ENCODE data around the gene DOCK10.

The DOCK10 gene

DNA sequence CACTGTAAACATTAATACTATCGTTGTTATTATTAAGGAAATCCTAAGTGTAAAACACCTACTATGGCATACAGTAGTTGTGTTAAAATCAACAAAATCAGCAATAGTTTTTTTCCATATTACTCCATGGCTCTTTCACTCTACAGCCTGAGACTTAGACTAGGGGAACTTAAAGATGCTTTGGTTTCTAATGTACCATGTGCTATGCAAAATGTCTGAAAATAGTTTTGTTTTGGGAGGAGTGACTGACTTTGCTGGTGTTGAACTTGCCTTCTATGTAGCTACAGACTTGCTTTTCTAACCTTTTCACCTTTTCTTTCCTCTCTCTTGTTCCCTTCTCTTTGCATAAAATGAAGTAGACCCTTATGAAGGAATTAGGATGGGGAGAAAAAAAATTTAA lies 167.1 kb downstream of the DOCK10 start:
- Histone ChIP-seq H3K9me3 (ENCODE audit: control insufficient read depth, low read length) (no peaks in the 10 kb centered on the region), H3K4me3 (ENCODE audit: insufficient read depth, low read depth, low read length, poor library complexity, severe bottlenecking) (no peak overlapping the region)

DNA sequence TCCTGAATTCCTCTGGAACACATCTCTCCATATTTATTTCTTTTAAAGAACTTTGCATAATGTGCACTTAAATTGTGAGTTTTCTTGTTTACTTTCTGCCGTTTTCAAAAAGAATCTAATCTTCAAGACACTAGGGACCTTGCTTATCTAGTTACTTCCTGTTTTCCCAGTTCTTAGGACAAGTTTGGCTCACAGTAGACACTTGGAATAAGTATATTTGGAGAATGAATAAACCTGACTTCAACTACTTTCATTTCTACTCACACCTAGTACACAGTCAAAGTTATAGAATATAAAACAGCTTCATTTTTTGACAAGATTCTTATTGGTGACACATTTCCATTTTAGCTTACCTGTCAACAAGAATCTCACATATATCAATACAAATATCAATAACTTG lies 170.5 kb downstream of the DOCK10 start:
- H3K36me3 ChIP-seq (ENCODE audit: control insufficient read depth, insufficient read depth, low read length) = peaks cover 81% of the 10 kb centered on the region
- H3K4me1 ChIP-seq (ENCODE audit: control insufficient read depth, insufficient read depth, low read length, poor library complexity, severe bottlenecking) = no peaks in the 10 kb centered on the region
- no peaks in the 10 kb centered on the region for H3K27me3 ChIP-seq (replicated peaks; ENCODE audit: control insufficient read depth, insufficient read depth, low read length, poor library complexity, severe bottlenecking)
- DNase-seq = no peak
- no peak overlapping the region for H3K27ac ChIP-seq (ENCODE audit: insufficient read depth, low read length, poor library complexity, severe bottlenecking)
- H3K4me3 ChIP-seq (ENCODE audit: insufficient read depth, low read depth, low read length, poor library complexity, severe bottlenecking) = no peak overlapping the region
- no peaks in the 10 kb centered on the region for H3K9me3 ChIP-seq (ENCODE audit: control insufficient read depth, low read length)

More for the DNA sequence above, 167.1 kb downstream of the DOCK10 start:
- no peak overlapping the region for H3K27ac ChIP-seq (ENCODE audit: insufficient read depth, low read length, poor library complexity, severe bottlenecking)
- peaks cover 88% of the 10 kb centered on the region for H3K36me3 ChIP-seq (ENCODE audit: control insufficient read depth, insufficient read depth, low read length)
- H3K27me3 ChIP-seq (replicated peaks; ENCODE audit: control insufficient read depth, insufficient read depth, low read length, poor library complexity, severe bottlenecking) = no peaks in the 10 kb centered on the region
- no peak for DNase-seq
- H3K4me1 ChIP-seq (ENCODE audit: control insufficient read depth, insufficient read depth, low read length, poor library complexity, severe bottlenecking) = no peaks in the 10 kb centered on the region

DNA sequence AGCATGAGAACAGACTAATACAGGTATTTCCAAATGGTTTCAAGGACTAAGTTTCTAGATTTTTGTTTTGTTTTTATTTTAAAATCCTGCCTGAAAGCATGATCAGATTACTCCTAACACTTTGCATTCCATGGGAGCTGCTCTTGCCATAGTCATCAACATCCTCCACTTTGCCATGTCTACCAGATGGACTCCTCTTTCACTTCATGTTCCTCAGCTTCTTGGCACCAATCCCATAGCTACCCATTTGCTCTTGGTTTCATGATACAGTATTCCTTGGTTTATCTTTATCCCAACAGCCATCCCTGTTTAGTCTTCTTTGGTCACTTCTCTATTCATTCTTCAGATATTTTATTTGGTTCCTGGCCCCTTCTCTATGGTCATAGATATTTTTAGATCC lies 171.9 kb downstream of the DOCK10 start:
- Histone ChIP-seq H3K27ac (ENCODE audit: insufficient read depth, low read length, poor library complexity, severe bottlenecking) (no peak overlapping the region), H3K9me3 (ENCODE audit: control insufficient read depth, low read length) (no peaks in the 10 kb centered on the region), H3K4me1 (ENCODE audit: control insufficient read depth, insufficient read depth, low read length, poor library complexity, severe bottlenecking) (no peaks in the 10 kb centered on the region), H3K27me3 (replicated peaks; ENCODE audit: control insufficient read depth, insufficient read depth, low read length, poor library complexity, severe bottlenecking) (no peaks in the 10 kb centered on the region), H3K36me3 (ENCODE audit: control insufficient read depth, insufficient read depth, low read length) (peaks cover 82% of the 10 kb centered on the region), H3K4me3 (ENCODE audit: insufficient read depth, low read depth, low read length, poor library complexity, severe bottlenecking) (no peak overlapping the region)
- DNase-seq = no peak

DNA sequence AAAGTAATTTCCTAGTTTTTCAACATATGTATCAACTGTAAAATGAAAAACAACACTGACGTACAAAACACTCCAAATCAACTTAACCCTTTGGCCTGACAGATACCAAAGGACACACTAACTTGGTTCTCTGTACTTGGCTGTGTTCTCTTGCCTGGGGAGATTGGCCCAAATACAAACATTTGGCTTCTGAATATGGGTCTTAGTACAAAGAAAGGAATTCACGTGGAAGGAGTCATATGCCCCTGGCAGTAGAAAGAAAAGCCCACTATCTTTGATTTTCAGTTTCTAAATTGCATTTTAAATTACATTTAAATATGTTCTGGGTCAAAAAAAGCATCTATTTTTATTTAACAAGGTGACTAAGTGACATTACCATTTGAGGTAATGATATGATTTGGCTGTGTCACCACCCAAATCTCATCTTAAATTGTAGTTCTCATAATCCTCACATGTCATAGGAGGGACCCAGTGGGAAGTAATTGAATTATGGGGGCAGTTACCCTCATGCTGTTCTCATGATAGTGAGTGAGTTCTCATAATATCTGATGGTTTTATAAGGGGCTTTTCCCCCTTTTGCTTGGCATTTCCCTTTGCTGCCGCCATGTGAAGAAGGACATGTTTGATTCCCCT lies 172.6 kb downstream of the DOCK10 start:
- Histone ChIP-seq H3K9me3 (ENCODE audit: control insufficient read depth, low read length) (no peaks in the 10 kb centered on the region), H3K4me1 (ENCODE audit: control insufficient read depth, insufficient read depth, low read length, poor library complexity, severe bottlenecking) (no peaks in the 10 kb centered on the region), H3K27ac (ENCODE audit: insufficient read depth, low read length, poor library complexity, severe bottlenecking) (no peak overlapping the region), H3K36me3 (ENCODE audit: control insufficient read depth, insufficient read depth, low read length) (peaks cover 83% of the 10 kb centered on the region), H3K4me3 (ENCODE audit: insufficient read depth, low read depth, low read length, poor library complexity, severe bottlenecking) (no peak overlapping the region), H3K27me3 (replicated peaks; ENCODE audit: control insufficient read depth, insufficient read depth, low read length, poor library complexity, severe bottlenecking) (no peaks in the 10 kb centered on the region)
- DNase-seq = no peak

DNA sequence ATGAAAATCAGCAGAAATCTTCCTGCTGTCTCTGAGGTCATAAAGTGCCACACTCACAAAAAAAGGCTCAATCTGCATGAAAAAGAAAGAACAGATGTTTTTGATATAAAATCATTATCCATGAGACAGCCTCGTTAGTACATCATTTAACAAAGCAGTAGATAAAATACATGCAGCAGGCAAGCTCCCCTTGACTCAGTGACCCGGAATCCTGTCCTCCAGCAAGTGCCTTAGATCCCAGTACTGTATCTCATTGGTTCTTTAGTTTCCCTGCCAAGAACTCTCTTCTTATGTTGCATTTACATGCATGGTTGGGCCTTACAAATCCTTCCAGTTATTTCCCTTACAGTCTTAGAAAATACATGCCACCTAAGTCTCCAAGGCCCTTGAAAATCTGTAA lies 177.3 kb downstream of the DOCK10 start:
- Histone ChIP-seq H3K4me1 (ENCODE audit: control insufficient read depth, insufficient read depth, low read length, poor library complexity, severe bottlenecking) (no peaks in the 10 kb centered on the region), H3K4me3 (ENCODE audit: insufficient read depth, low read depth, low read length, poor library complexity, severe bottlenecking) (no peak overlapping the region), H3K27ac (ENCODE audit: insufficient read depth, low read length, poor library complexity, severe bottlenecking) (no peak overlapping the region), H3K9me3 (ENCODE audit: control insufficient read depth, low read length) (no peaks in the 10 kb centered on the region), H3K36me3 (ENCODE audit: control insufficient read depth, insufficient read depth, low read length) (peaks cover 69% of the 10 kb centered on the region), H3K27me3 (replicated peaks; ENCODE audit: control insufficient read depth, insufficient read depth, low read length, poor library complexity, severe bottlenecking) (no peaks in the 10 kb centered on the region)
- DNase-seq = no peak

DNA sequence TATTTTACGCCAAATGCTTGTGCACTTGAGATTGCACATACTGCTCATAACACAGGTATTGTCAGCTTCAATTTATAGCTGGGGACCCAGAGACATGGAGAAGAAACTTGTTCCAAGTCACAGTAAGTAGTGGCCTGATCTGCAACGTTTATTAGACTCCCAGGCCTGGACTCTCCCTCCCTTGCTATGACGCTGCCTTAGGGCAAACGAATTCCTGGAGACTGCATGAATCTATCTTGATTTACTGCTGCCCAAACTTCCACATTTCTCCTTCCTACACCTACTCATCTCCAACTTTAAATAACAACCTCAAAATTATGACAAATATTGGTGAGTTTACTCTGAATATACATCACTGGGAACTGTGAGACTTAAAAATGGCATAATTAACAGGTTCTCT lies 181.0 kb downstream of the DOCK10 start:
- H3K9me3 ChIP-seq (ENCODE audit: control insufficient read depth, low read length) = no peaks in the 10 kb centered on the region
- no peaks in the 10 kb centered on the region for H3K27me3 ChIP-seq (replicated peaks; ENCODE audit: control insufficient read depth, insufficient read depth, low read length, poor library complexity, severe bottlenecking)
- no peaks in the 10 kb centered on the region for H3K4me1 ChIP-seq (ENCODE audit: control insufficient read depth, insufficient read depth, low read length, poor library complexity, severe bottlenecking)
- H3K4me3 ChIP-seq (ENCODE audit: insufficient read depth, low read depth, low read length, poor library complexity, severe bottlenecking) = no peak overlapping the region
- peaks cover 64% of the 10 kb centered on the region for H3K36me3 ChIP-seq (ENCODE audit: control insufficient read depth, insufficient read depth, low read length)
- DNase-seq = no peak
- no peak overlapping the region for H3K27ac ChIP-seq (ENCODE audit: insufficient read depth, low read length, poor library complexity, severe bottlenecking)

DNA sequence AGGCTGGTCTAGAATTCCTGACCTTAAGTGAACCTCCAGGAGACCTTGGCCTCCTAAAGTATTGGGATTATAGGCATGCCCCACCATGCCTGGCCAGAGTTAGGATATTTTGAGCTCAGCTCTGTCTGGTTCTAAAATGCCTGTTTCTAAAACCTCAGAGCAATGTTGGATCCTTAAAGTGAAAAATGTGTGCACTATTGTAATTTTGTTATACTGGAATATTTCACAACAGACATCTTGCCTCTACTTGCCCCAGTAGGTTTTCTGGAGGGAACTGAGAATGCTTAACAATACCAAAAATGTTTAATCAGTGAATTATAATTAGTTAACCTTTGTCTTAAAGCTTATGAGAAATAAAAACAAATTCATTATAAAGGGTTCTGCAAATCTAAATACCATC lies 181.5 kb downstream of the DOCK10 start:
- no peak for DNase-seq
- H3K36me3 ChIP-seq (ENCODE audit: control insufficient read depth, insufficient read depth, low read length) = peaks cover 64% of the 10 kb centered on the region
- no peaks in the 10 kb centered on the region for H3K27me3 ChIP-seq (replicated peaks; ENCODE audit: control insufficient read depth, insufficient read depth, low read length, poor library complexity, severe bottlenecking)
- no peaks in the 10 kb centered on the region for H3K9me3 ChIP-seq (ENCODE audit: control insufficient read depth, low read length)
- no peaks in the 10 kb centered on the region for H3K4me1 ChIP-seq (ENCODE audit: control insufficient read depth, insufficient read depth, low read length, poor library complexity, severe bottlenecking)
- H3K27ac ChIP-seq (ENCODE audit: insufficient read depth, low read length, poor library complexity, severe bottlenecking) = no peak overlapping the region
- no peak overlapping the region for H3K4me3 ChIP-seq (ENCODE audit: insufficient read depth, low read depth, low read length, poor library complexity, severe bottlenecking)

DNA sequence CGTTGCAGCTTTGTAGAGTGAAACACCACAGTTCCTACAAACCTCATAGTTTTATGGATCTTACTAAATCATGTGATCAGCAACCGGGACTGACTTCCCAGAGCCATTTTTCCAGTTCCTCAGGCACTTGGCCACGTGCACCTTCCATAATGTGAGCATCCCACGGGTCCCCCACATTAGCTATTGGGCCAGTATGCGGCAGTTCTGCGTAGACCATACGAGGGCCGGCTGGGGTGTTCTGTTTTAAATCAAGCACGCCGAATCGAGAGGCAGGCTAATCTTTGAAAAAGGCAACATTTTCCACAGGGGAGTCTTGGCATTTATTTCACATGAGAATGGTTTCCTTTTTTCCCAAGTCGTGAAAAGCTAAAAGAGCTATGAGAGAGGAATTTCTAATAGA lies 190.5 kb downstream of the DOCK10 start:
- no peaks in the 10 kb centered on the region for H3K4me1 ChIP-seq (ENCODE audit: control insufficient read depth, insufficient read depth, low read length, poor library complexity, severe bottlenecking)

DNA sequence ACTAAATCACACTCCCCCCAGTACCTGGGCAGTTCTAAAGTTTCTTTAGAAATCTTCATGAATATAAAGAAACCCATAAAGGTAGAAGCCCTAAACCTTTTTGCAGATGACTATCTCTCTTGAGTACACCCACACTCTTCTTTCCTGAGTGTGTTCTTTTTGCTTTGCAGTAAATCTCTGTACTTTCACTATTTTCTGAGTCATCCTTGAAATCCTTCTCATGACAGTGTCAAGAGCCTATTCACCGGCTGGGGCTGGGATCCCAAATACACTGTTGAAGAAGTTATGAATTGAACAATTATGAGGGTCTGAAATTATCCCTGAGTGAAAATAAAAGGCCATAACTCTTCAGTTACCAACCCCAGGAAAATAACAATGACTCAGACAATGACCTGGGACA lies 192.2 kb downstream of the DOCK10 start:
- H3K4me3 ChIP-seq (ENCODE audit: insufficient read depth, low read depth, low read length, poor library complexity, severe bottlenecking) = no peak overlapping the region
- H3K36me3 ChIP-seq (ENCODE audit: control insufficient read depth, insufficient read depth, low read length) = peaks cover 80% of the 10 kb centered on the region
- DNase-seq = no peak
- H3K27ac ChIP-seq (ENCODE audit: insufficient read depth, low read length, poor library complexity, severe bottlenecking) = no peak overlapping the region
- no peaks in the 10 kb centered on the region for H3K27me3 ChIP-seq (replicated peaks; ENCODE audit: control insufficient read depth, insufficient read depth, low read length, poor library complexity, severe bottlenecking)
- no peaks in the 10 kb centered on the region for H3K4me1 ChIP-seq (ENCODE audit: control insufficient read depth, insufficient read depth, low read length, poor library complexity, severe bottlenecking)
- no peaks in the 10 kb centered on the region for H3K9me3 ChIP-seq (ENCODE audit: control insufficient read depth, low read length)

More for the DNA sequence above, 190.5 kb downstream of the DOCK10 start:
- Histone ChIP-seq H3K9me3 (ENCODE audit: control insufficient read depth, low read length) (no peaks in the 10 kb centered on the region), H3K4me3 (ENCODE audit: insufficient read depth, low read depth, low read length, poor library complexity, severe bottlenecking) (no peak overlapping the region), H3K27ac (ENCODE audit: insufficient read depth, low read length, poor library complexity, severe bottlenecking) (no peak overlapping the region), H3K36me3 (ENCODE audit: control insufficient read depth, insufficient read depth, low read length) (peaks cover 80% of the 10 kb centered on the region), H3K27me3 (replicated peaks; ENCODE audit: control insufficient read depth, insufficient read depth, low read length, poor library complexity, severe bottlenecking) (no peaks in the 10 kb centered on the region)
- no peak for DNase-seq

DNA sequence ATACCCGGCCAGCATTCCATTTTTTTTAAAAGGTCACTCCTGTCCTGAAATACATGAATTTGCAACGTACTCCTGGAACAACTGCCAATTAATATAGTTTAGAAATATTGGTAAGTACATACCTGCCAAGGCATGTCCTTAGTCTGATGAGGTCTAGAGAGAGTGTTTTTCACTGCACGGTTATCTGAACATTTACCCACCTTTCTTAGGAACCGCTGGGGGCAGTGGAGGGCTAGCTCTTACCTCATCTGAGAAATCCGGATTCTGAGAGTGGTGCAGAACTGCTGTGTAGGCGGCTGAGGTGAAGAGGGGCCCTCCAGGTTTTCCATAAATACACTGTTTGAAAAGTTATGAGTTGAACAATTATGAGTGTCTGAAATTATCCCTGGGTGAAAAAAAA lies 193.0 kb downstream of the DOCK10 start:
- Histone ChIP-seq H3K4me3 (ENCODE audit: insufficient read depth, low read depth, low read length, poor library complexity, severe bottlenecking) (no peak overlapping the region), H3K9me3 (ENCODE audit: control insufficient read depth, low read length) (no peaks in the 10 kb centered on the region), H3K4me1 (ENCODE audit: control insufficient read depth, insufficient read depth, low read length, poor library complexity, severe bottlenecking) (no peaks in the 10 kb centered on the region), H3K27me3 (replicated peaks; ENCODE audit: control insufficient read depth, insufficient read depth, low read length, poor library complexity, severe bottlenecking) (no peaks in the 10 kb centered on the region), H3K27ac (ENCODE audit: insufficient read depth, low read length, poor library complexity, severe bottlenecking) (no peak overlapping the region), H3K36me3 (ENCODE audit: control insufficient read depth, insufficient read depth, low read length) (peaks cover 81% of the 10 kb centered on the region)
- DNase-seq = no peak
